RCC 7860 (cell line): Measurements from ENCODE around the gene TNFRSF19.

Experiments used
- DNase-seq: peaks from one replicate; pipeline ENCODE4 v3.0.0-alpha.2; 2015; ENCODE audit warnings: low spot score
- FAIRE-seq: peaks from 2 replicates; lab custom pipeline; 2012; peaks lifted over from hg19 to GRCh38; lab: Jason Lieb, UNC

The TNFRSF19 gene

DNA sequence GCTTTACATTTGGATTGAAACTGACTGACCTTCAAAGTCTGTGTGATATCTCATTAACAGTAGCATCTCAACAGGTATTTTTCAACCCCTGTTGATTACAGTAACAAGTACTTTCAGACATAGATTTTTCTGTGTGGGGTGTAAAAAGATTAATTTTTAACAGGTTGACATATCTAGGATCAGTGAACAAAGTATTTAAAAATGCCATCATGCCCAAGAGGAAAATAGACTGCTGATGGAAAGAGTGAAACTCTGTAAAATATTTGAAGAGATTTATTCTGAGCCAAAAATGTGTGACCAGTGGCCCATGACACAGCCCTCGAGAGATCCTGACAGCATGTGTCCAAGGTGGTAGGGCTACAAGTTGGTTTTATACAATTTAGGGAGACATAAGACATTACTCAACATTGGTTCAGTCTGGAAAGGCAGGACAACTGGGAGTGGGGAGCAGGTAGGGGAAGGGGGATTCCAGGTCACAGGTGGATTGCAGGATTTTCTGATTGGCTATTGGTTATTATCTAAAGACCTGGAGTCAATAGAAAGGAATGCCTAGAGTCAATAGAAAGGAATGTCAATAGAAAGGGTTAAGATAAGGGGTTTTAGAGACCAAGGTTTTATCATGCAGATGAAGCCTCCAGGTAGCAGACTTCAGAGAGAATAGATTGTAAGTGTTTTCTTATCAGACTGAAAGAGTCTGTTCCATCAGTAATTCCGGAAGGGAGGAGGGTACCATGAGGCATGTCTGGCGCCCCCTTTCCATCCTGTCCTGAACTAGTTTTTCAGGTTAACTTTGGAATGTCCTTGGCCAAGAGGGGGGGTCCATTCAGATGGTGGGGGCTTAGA, 29.1 kb downstream of the TNFRSF19 start:
- DNase-seq (peak; percentile 91), FAIRE-seq (peak; percentile 93)

DNA sequence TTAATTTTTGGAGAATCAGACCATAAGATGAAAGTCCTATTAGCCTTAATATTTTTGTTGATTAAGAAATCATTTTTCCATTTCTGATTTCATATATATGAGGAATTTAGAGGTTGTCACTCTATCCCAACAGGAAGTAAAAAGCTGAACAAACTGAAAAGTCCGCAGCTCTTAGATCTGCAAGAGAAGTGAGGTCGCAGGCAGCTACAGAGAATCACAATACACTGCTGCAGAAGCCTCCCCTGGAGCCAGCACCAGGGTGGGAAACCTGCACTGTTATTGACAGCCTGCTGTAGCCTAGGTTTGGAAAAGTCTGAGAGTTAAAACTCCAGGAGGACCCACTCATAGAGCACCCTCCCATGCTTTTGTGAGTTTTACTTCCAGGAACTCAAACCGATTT, 29.9 kb downstream of the TNFRSF19 start:
- DNase-seq (no peak), FAIRE-seq (no peak)

DNA sequence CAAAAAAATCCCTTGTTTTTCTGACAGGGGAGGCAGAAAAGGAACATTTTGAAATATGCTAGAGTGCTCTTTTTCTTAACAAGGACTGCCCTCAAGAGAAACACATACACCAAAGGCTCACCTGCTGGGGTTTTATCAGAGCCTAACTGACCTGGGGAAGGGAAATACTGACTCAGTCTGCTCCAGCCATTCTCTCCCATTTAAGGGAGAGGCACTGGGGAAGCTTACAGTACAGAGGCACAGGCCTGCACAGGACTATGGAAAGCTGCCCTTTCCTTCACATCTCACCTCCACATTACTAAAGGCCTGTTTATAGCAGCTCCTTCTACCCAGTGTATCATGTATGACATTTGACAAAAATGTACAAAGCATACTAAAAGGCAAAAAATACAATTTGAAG, 30.3 kb downstream of the TNFRSF19 start:
- FAIRE-seq (no peak), DNase-seq (no peak)

DNA sequence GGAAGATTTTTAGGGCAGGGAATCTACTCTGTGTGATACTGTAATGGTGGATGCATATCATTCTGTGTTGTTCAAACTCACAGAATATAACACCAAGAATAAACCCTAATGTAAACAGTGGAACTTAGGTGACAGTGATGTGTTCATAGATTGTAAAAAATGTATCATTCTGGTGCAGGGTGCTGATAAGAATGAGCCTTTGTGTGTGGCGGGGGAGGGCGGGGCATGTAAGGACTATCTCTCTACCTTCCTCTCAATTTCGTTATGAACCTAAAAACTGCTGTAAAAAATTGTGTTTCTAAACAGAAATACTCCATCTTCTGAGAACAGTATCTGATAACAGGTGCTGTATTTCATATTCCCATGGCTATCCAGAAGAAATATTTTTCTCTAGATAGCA, 35.6 kb downstream of the TNFRSF19 start:
- FAIRE-seq (no peak), DNase-seq (no peak)

DNA sequence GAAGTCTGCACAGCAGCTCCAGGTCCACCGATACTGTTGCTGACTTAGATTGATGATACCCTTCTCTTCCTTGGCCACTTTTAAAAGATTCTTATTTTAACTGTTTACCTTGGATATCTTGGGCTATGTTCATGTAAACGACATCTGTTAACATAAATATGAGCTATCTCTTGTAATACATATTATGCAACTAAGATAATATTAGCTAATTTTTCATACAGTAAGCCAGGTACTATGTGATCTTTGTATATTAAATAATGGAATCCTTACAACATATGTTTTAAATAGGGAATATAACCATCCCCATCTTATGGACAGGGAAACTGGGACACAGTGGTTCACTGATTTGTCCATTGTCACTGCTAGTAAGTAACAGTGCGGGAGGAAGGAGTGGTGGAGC, 37.9 kb downstream of the TNFRSF19 start:
- DNase-seq (no peak), FAIRE-seq (no peak)

DNA sequence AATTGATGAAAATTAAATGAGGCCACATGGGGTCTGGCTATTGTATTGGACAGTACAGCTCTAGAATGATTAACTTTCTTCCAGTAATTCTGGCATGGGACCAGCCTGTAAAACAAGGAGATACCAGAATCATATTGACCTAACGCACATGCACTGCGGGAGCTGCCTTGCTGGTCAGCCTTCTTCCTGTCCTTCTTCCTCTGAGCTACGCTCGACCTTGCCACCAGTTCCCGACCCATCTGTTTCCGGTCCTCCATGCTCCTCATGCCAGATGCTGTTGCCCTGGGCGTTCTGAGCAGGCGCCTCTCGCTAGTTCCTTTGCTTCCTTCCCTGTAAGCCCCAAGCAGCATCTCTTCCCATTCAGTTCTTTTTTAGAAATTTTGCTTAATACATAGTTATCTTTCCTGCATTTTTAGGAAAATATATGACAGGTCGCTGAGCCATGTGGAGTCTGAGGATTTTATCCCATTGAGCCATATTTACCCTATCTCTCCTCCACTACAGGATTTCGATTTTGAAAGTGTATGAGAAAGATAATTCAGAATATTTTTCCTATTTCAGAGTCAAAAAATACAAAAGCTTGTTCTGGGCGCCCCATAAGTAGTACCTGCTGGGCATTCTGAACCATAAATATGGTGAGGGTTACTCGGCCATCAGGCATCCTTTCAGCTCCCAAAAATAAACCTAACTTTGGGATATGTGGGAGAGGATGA, 38.6 kb downstream of the TNFRSF19 start:
- DNase-seq (no peak), FAIRE-seq (no peak)

DNA sequence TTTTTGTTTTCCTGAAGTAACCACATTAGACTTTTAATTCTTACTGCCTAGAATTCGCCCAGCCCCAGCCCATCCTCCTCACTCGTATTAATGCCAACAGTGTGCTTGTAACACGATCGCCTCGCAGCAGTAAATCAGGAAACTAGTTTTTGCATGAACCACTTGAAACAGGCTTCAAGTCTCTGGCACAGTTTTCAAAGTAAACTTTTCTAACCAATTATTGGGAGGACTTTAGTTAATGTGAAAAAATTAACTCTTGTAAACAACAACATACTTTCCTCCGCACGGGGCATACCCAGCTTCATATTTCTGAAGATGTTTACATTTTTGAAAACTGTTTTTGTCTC, 39.2 kb downstream of the TNFRSF19 start:
- DNase-seq: no peak
- no peak for FAIRE-seq

DNA sequence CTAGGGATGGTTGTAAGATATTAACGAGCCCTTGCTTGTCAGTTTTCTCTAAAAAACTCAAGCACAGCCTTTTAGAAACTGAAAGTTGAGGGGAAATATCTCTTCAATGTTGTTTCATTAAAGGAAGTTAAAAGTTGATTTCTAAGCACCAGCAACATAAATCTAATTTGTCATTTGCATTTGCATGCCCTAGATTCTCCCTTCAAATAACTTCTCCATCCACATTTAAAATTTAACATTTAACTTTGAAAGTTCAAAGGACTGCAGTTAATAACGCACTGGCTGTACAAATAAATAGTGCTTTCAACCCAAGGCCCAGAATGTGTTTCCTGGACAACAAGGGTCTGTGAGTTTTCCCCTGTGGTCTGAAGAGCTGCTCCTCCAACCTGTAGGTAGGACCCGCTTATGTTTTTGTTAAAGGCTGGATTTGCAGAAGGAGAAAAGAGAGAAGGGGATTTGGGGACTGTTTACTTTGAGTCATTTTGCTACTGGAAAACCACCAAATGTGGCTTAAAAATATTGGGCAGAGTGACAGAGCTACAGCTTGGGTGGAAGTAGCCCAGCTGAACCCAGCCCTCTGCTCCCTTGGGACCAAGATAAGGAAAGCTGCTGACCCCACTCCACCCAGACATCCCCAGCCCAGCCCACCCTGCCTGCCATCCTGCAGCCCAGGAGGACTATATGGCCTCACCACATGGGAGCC, 39.8 kb downstream of the TNFRSF19 start:
- DNase-seq (no peak), FAIRE-seq (no peak)

DNA sequence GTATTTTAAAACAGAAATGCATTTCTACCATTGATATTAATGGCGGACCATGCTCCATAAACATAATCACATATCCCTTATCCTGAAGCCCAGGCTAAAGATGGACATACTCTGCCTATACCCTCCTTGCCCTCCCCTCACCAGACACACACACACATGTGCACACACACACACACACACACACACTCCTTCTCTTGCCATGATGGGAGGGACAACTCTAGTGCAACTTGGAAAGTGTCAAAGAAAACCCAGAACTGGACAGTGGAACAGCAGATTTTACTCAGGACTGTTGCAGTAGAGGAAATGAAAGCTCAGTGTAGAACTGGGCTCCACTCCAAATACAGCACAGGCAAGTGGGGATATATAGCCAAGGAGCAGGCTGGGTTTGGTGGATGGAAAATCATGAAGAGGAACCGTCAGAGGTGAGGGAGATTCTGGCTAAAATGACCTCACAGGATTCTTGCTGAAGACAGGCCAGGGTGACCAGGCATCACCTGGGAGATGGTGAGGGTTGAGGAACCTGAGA, 40.8 kb downstream of the TNFRSF19 start:
- FAIRE-seq (no peak), DNase-seq (no peak)

DNA sequence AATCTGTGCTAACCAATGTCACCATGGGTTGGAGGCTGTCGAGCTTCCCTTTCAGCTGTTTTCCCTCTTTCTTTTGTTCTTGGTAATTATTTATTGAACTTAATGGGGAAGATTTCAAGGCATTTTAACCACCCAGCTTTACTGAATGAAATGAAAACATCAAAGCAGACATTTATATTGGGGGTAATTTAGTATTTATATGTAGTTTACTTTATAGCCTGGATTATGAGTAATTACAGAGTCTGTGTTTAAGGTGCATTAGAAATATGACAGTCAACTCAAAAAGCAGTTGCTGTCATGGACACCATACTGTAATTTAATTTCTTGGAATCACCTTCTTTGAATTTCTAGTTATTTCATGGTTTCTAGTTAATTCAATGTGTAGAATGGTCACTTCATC, 42.0 kb downstream of the TNFRSF19 start:
- DNase-seq (no peak), FAIRE-seq (no peak)

DNA sequence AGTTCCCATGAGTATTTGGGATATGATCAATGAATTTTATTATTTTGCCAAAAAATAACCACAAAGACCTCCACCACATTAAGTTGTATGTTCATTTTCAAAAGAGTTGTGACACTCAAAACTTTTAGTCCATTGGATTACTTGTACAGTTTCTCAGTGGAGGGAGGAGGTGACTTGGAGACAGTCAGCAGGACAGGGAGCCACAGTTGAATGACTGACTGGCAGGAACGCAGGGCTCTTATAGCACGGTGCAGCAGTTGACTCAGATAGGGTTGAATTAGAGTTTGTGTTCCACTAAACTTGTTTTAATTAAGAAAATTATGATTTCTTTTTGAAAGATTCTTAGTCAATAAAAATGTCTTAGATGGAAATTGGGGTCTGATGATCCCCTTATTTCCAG, 42.5 kb downstream of the TNFRSF19 start:
- FAIRE-seq (no peak), DNase-seq (no peak)

DNA sequence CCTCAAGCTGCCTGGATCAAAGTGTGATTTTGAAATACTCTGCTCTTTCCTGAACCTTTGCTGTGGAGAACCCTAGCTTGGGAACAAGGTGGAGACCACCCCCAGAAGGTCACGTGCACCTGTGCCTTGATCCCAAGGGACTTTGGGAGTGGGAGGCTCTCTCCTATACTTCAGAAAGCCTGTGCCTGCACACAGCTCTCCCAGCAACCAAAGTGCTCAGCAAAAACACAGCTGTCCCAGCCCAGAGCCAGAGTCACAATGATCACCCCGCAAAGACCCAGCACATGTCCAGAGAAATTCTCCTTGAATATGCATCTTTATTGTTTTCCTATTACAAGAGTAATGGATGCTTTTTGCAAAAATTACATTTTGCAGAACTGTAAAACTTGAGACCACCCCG, 43.4 kb downstream of the TNFRSF19 start:
- DNase-seq (no peak), FAIRE-seq (no peak)

DNA sequence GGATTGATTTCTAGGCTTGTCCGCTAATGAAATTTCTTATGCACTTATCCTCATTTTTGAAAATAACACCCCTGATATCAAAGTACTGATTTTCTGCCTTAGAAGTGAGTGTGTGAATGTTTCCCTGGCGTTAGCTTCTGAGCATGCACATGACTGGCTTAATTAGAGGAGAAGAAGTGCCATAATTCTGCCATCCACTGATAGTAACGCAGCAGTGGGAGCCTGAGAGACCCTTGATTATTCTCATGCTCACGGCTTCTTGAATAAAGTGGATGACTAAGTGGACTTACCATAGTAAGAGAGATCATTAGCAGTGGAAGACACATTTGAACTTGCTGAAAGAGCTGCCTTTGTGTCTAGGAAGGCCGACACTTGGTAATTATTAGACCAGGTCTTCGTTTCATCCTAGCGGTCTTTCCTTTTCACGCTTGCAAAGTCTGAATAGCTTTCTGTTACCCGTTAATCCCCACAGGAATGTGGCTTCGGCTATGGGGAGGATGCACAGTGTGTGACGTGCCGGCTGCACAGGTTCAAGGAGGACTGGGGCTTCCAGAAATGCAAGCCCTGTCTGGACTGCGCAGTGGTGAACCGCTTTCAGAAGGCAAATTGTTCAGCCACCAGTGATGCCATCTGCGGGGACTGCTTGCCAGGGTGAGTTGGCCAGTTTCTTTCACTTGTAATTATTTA, 45.3 kb downstream of the TNFRSF19 start:
- FAIRE-seq: peak; percentile 95
- peak; percentile 94 for DNase-seq

DNA sequence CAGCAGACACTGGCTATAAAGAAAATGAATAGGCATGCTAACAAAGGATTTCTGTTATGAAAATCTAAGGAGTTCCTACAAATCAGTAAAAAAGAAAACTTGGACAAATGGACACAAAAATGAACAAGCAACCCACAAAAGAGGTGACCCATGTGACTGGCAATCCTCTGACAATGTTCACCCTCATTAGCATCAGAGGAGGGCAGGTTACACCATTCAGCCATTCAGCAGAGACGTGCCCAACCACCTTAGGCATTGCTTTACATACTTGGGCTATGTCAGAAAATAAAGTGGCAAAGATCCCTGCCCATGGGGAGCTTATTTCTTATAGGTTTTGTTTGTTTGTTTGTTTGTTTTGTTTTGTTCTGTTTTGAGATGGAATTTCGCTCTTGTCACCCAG, 46.0 kb downstream of the TNFRSF19 start:
- FAIRE-seq (no peak), DNase-seq (peak; percentile 18)

DNA sequence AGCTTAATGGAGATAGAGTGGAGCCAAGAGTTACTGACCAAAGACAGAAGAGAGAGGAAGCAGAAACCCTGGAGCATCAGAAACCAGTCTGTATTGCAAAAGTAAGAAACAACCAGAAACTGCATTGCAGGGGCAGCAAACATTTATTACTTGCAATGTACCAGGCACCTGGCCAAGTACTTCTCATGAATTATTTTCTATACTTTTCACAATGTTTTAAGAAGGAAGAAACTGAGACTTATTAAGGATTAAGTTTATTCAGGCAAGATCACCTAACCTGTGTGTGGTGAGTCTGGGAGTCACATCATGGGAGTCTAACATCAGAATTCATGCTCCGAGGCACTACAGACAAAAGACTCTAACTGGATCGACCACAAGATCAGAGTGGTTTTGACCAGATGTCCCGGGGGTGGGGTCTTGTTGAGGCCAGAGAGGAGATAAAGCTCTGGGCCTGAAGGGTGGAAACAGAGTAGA, 47.4 kb downstream of the TNFRSF19 start:
- DNase-seq (peak; percentile 53), FAIRE-seq (peak; percentile 63)

DNA sequence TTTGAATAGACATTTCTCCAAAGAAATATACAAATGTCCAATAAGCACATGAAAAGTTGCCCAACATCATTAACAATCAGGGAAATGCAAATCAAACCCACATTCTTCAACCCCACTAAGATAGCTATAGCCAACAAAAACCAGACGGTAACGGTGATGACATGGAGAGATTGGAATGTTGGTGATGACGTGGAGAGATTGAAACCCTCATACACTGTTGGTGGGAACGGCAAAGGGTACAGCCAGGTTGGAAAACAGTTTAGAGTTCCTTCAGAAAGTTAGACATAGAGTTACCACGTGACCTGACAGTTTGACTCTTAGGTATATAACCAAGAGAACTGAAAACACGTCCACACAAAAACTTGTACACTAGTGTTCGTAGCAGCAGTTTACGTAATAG, 48.1 kb downstream of the TNFRSF19 start:
- FAIRE-seq: peak; percentile 87
- peak; percentile 94 for DNase-seq

DNA sequence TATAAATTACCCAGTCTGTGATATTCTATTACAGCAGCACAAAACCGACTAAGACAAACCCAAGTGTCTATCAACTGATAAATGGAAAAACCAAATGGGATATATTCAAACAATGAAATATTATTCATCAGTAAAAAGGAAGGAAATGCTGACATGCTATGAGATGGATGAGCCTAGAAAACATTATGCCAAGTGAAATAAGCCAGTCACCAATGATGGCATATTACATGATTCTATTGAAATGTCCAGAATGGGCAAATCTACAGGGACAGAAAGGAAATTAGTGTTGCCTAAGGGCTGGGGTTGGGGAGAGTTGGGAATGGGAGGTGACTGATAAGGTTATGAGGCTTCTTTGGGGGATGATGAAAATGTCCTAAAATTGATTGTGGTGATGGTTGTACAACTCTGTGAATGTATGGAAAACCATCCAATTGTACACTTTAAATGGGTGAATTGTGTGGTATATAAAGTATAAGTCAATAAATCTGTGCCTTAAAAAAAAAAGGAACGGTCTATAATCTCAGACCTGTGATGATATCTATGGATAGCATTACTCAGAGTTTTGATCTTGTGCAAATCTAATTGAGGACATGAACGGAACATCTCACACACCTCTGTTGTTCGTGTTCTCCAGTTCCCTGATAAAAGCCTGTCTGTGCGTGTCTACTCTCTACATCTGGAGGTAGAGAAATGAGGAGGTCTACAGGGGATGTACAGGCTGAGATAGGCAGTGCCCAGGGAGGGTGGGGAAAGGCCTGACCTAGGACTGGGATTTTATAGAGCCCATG, 49.0 kb downstream of the TNFRSF19 start:
- DNase-seq: no peak
- FAIRE-seq: no peak

DNA sequence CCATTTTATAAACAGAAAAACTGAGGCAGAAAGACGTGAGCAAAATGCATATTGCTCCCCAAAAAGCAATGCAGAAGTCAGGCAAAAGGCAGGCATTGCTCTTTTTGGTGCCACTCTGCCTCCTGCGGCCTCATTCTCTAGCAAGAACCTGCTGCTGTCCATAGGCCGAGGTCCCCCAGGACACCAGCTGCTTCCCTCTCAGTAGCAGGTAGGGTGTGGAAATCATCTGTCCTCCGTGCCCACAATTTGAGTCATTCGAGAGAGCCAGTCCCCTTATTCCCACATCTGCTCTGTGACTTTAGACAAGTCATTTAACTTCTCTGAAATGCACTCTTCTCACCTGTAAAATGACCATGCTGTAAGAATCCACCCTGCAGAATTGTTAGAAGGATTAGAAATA, 50.0 kb downstream of the TNFRSF19 start:
- peak; percentile 23 for DNase-seq
- FAIRE-seq: no peak

DNA sequence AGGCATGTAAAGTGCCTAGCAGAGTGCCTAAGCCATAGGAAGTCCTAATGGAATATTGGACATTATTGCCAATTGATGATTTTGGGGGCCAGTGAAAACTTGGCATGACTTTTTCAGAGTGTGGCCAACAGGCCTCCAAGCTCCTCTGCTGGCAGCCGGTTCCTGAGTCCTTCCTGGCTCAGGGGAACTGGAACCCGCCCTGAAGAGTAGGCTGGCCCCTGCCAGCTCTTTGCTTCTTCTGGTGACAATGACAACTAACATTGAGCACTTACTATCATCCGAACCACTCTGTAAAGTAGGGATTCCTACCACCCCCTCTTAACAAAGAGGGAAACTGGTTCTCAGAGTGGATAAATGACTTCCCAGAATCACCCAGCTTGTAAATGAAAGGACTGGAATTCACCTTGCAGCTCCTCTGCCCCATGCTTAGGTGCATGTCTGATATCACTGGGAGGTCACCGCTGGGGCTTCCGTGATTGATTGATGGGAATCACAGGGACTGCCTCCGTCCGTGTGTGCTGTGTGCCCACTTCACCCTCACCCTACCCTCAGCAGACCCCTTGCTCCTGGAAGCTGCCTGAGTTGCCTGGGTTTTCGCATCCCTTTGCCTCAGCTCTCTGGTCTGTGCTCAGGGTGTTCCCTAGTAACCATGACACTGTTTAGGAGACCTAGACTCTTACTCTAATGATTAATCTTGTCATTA, 50.6 kb downstream of the TNFRSF19 start:
- FAIRE-seq (no peak), DNase-seq (no peak)

DNA sequence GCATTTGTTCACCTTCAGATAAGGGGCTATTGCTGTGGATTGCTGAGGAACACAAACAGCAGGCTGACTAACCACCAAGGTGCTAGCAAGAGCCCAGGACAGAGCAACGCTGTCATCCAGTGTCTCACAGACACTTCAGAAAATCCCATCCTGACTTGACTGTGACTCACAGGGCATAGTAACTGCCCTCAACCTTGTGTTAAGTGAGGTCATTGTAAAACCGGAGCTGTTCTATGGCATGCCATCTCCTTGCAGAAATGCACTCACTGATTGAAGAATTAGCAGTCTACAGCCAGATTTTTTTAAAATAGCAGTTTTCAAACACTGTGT, 51.1 kb downstream of the TNFRSF19 start:
- FAIRE-seq: peak; percentile 93

More for the DNA sequence above, 51.1 kb downstream of the TNFRSF19 start:
- peak; percentile 99 for DNase-seq
